Measurements from ENCODE around the gene ANKRD16. TPM values are rescaled to one million over a fixed set of nuclear protein-coding genes. Genes with fewer than 3 reads are reported as not detected.
"Not testable (repeated sequence)": the region's sequence is repeated elsewhere in the genome, so short reads cannot be mapped to it uniquely, and the experiment has no call there.

ANKRD16 gene
- total RNA-seq, 1 donor from 2014 or later: 4.9 TPM

- FAIRE-seq (no peak), DNase-seq (ENCODE audit: low read depth) (no peak)
- H3K9me3 Mint-ChIP-seq (ENCODE audit: unreplicated experiment): no peaks in the 10 kb centered on the region
Measured at GRCh38 chr10:5827841-5828240, 61.9 kb downstream of the ANKRD16 start.

GRCh38 chr10:5826511-5826910 lies 63.2 kb downstream of the ANKRD16 start:
- FAIRE-seq; H3K4me1 Mint-ChIP-seq (ENCODE audit: low read depth, unreplicated experiment); H3K9me3 ChIP-seq (ENCODE audit: insufficient read depth, low read depth, low read length); H3K27ac Mint-ChIP-seq (ENCODE audit: unreplicated experiment); H3K9ac ChIP-seq (ENCODE audit: low read length); H3K4me1 ChIP-seq (ENCODE audit: insufficient read depth, low read length); H2AFZ ChIP-seq (ENCODE audit: low read depth, low read length); H3K4me3 ChIP-seq (ENCODE audit: insufficient read depth, low read depth, low read length); H3K27ac ChIP-seq (ENCODE audit: low read depth, low read length); H3K4me3 Mint-ChIP-seq (ENCODE audit: unreplicated experiment); H4K20me1 ChIP-seq (ENCODE audit: insufficient read depth, low read length); H3K9me3 Mint-ChIP-seq (ENCODE audit: unreplicated experiment); H3K27me3 ChIP-seq (ENCODE audit: insufficient read depth, low read length); DNase-seq (ENCODE audit: low read depth); H3K79me2 ChIP-seq (ENCODE audit: insufficient read depth, low read length); H3K4me2 ChIP-seq (ENCODE audit: low read length); H3K36me3 Mint-ChIP-seq (ENCODE audit: low read depth, unreplicated experiment); H3K36me3 ChIP-seq (ENCODE audit: insufficient read depth, low read length): not testable (repeated sequence)
- peaks cover 17% of the 10 kb centered on the region for H3K27me3 Mint-ChIP-seq (ENCODE audit: low read depth, unreplicated experiment)

More at GRCh38 chr10:5827841-5828240, 61.9 kb downstream of the ANKRD16 start:
- no peaks in the 10 kb centered on the region for H3K4me1 Mint-ChIP-seq (ENCODE audit: low read depth, unreplicated experiment)
- no peak overlapping the region for H3K4me3 ChIP-seq (ENCODE audit: insufficient read depth, low read depth, low read length)
- H3K4me3 Mint-ChIP-seq (ENCODE audit: unreplicated experiment): no peak overlapping the region
- H4K20me1 ChIP-seq (ENCODE audit: insufficient read depth, low read length): no peaks in the 10 kb centered on the region
- no peak overlapping the region for H3K9ac ChIP-seq (ENCODE audit: low read length)
- TF ChIP-seq EZH2 (IDR thresholded peaks at IDR 0.05; ENCODE audit: insufficient read depth, low read length) (no peak), CTCF (IDR thresholded peaks at IDR 0.05; ENCODE audit: insufficient read depth, low read depth, low read length) (no peak)
- no peak overlapping the region for H3K27ac ChIP-seq (ENCODE audit: low read depth, low read length)
- no peak overlapping the region for H2AFZ ChIP-seq (ENCODE audit: low read depth, low read length)
- no peak overlapping the region for H3K27ac Mint-ChIP-seq (ENCODE audit: unreplicated experiment)
- no peak overlapping the region for H3K4me2 ChIP-seq (ENCODE audit: low read length)
- peaks cover 17% of the 10 kb centered on the region for H3K27me3 Mint-ChIP-seq (ENCODE audit: low read depth, unreplicated experiment)
- H3K36me3 Mint-ChIP-seq (ENCODE audit: low read depth, unreplicated experiment): no peaks in the 10 kb centered on the region
- H3K4me1 ChIP-seq (ENCODE audit: insufficient read depth, low read length): no peaks in the 10 kb centered on the region
- no peaks in the 10 kb centered on the region for H3K36me3 ChIP-seq (ENCODE audit: insufficient read depth, low read length)
- no peaks in the 10 kb centered on the region for H3K79me2 ChIP-seq (ENCODE audit: insufficient read depth, low read length)
- H3K9me3 ChIP-seq (ENCODE audit: insufficient read depth, low read depth, low read length): no peaks in the 10 kb centered on the region
- no peaks in the 10 kb centered on the region for H3K27me3 ChIP-seq (ENCODE audit: insufficient read depth, low read length)

- Histone ChIP-seq H4K20me1 (ENCODE audit: insufficient read depth, low read length) (no peaks in the 10 kb centered on the region), H3K27ac (ENCODE audit: low read depth, low read length) (no peak overlapping the region), H3K36me3 (ENCODE audit: insufficient read depth, low read length) (no peaks in the 10 kb centered on the region), H3K9ac (ENCODE audit: low read length) (no peak overlapping the region), H3K4me2 (ENCODE audit: low read length) (no peak overlapping the region), H3K79me2 (ENCODE audit: insufficient read depth, low read length) (peaks cover 11% of the 10 kb centered on the region), H2AFZ (ENCODE audit: low read depth, low read length) (no peak overlapping the region), H3K27me3 (ENCODE audit: insufficient read depth, low read length) (no peaks in the 10 kb centered on the region), H3K4me1 (ENCODE audit: insufficient read depth, low read length) (peaks cover 6% of the 10 kb centered on the region), H3K4me3 (ENCODE audit: insufficient read depth, low read depth, low read length) (no peak overlapping the region), H3K9me3 (ENCODE audit: insufficient read depth, low read depth, low read length) (no peaks in the 10 kb centered on the region)
- FAIRE-seq: no peak
- Mint-ChIP-seq H3K4me1 (ENCODE audit: low read depth, unreplicated experiment) (peaks cover 6% of the 10 kb centered on the region), H3K36me3 (ENCODE audit: low read depth, unreplicated experiment) (no peaks in the 10 kb centered on the region), H3K27me3 (ENCODE audit: low read depth, unreplicated experiment) (no peaks in the 10 kb centered on the region), H3K9me3 (ENCODE audit: unreplicated experiment) (no peaks in the 10 kb centered on the region), H3K27ac (ENCODE audit: unreplicated experiment) (no peak overlapping the region), H3K4me3 (ENCODE audit: unreplicated experiment) (no peak overlapping the region)
- TF ChIP-seq EZH2 (IDR thresholded peaks at IDR 0.05; ENCODE audit: insufficient read depth, low read length) (no peak), CTCF (IDR thresholded peaks at IDR 0.05; ENCODE audit: insufficient read depth, low read depth, low read length) (no peak)
- DNase-seq (ENCODE audit: low read depth): no peak
Measured at GRCh38 chr10:5818894-5819293, 70.8 kb downstream of the ANKRD16 start.

Data from astrocyte (in vitro differentiated cells and primary cell).